ENCODE measurements around the gene NAPB. TPM values are rescaled to one million over a fixed set of nuclear protein-coding genes. Genes with fewer than 3 reads are reported as not detected.

NAPB gene
- total RNA-seq, 1 experiment from 2014 or later = 10.1 TPM

- POLR2A ChIA-PET = no interaction called here
Observed at GRCh38 chr20:23417861-23418260, 3.4 kb downstream of the NAPB start.

GRCh38 chr20:23415959-23416583 is 5.2 kb downstream of the NAPB start:
- no peak overlapping the region for H3K4me3 Mint-ChIP-seq (ENCODE audit: unreplicated experiment)
- no TSS peak for BruUV-seq (replicated peaks)
- intact Hi-C loops (cut with micrococcal nuclease; ENCODE audit: unreplicated experiment) = no loop called here
- H3K4me1 ChIP-seq = peaks cover 14% of the 10 kb centered on the region
- H3K27me3 Mint-ChIP-seq (ENCODE audit: insufficient read depth, unreplicated experiment) = no peaks in the 10 kb centered on the region
- no peaks in the 10 kb centered on the region for H3K9me3 Mint-ChIP-seq (ENCODE audit: unreplicated experiment)
- ChIA-PET POLR2A (no interaction called here), CTCF (interaction anchor here (1.1 kb wide), 1 partner anchor 26 kb away, joined by 4 read pairs; no protein-coding TSS in a partner anchor)
- no peaks in the 10 kb centered on the region for H3K9me3 ChIP-seq
- H3K4me1 Mint-ChIP-seq (ENCODE audit: low read depth, unreplicated experiment) = peaks cover 5% of the 10 kb centered on the region
- no peak overlapping the region for H3K27ac Mint-ChIP-seq (ENCODE audit: unreplicated experiment)
- H3K36me3 ChIP-seq (ENCODE audit: control insufficient read depth, insufficient read depth, low read length) = no peaks in the 10 kb centered on the region
- no peaks in the 10 kb centered on the region for H3K27me3 ChIP-seq (replicated peaks; ENCODE audit: control insufficient read depth, insufficient read depth, low read length)
- no peak for DNase-seq
- no peak for TF ChIP-seq CTCF (IDR thresholded peaks at IDR 0.05; ENCODE audit: insufficient read depth in 1 of 2, low read depth in 1 of 2, low read length in 1 of 2, severe bottlenecking in 1 of 2, unreplicated experiment in 1 of 2)
- no peaks in the 10 kb centered on the region for H3K36me3 Mint-ChIP-seq (ENCODE audit: insufficient read depth, unreplicated experiment)
- no peak overlapping the region for H3K4me3 ChIP-seq (ENCODE audit: low read depth, low read length)

More at GRCh38 chr20:23417861-23418260, 3.4 kb downstream of the NAPB start:
- no peak for DNase-seq
- Histone ChIP-seq H3K4me1 (peaks cover 12% of the 10 kb centered on the region), H3K4me3 (ENCODE audit: low read depth, low read length) (no peak overlapping the region), H3K27me3 (replicated peaks; ENCODE audit: control insufficient read depth, insufficient read depth, low read length) (no peaks in the 10 kb centered on the region), H3K36me3 (ENCODE audit: control insufficient read depth, insufficient read depth, low read length) (no peaks in the 10 kb centered on the region), H3K9me3 (no peaks in the 10 kb centered on the region)
- H3K4me3 Mint-ChIP-seq (ENCODE audit: unreplicated experiment) = no peak overlapping the region
- BruUV-seq (replicated peaks) = no TSS peak
- intact Hi-C loops (cut with micrococcal nuclease; ENCODE audit: unreplicated experiment) = no loop called here
- H3K36me3 Mint-ChIP-seq (ENCODE audit: insufficient read depth, unreplicated experiment) = no peaks in the 10 kb centered on the region
- no peak overlapping the region for H3K27ac Mint-ChIP-seq (ENCODE audit: unreplicated experiment)
- H3K9me3 Mint-ChIP-seq (ENCODE audit: unreplicated experiment) = no peaks in the 10 kb centered on the region
- CTCF ChIA-PET = no interaction called here
- TF ChIP-seq CTCF (IDR thresholded peaks at IDR 0.05; ENCODE audit: insufficient read depth in 1 of 2, low read depth in 1 of 2, low read length in 1 of 2, severe bottlenecking in 1 of 2, unreplicated experiment in 1 of 2) = no peak
- peaks cover 10% of the 10 kb centered on the region for H3K4me1 Mint-ChIP-seq (ENCODE audit: low read depth, unreplicated experiment)
- H3K27me3 Mint-ChIP-seq (ENCODE audit: insufficient read depth, unreplicated experiment) = no peaks in the 10 kb centered on the region

- Mint-ChIP-seq H3K4me3 (ENCODE audit: unreplicated experiment) (no peak overlapping the region), H3K36me3 (ENCODE audit: insufficient read depth, unreplicated experiment) (no peaks in the 10 kb centered on the region), H3K4me1 (ENCODE audit: low read depth, unreplicated experiment) (peaks cover 5% of the 10 kb centered on the region), H3K27me3 (ENCODE audit: insufficient read depth, unreplicated experiment) (no peaks in the 10 kb centered on the region), H3K27ac (ENCODE audit: unreplicated experiment) (no peak overlapping the region), H3K9me3 (ENCODE audit: unreplicated experiment) (no peaks in the 10 kb centered on the region)
- no peaks in the 10 kb centered on the region for H3K36me3 ChIP-seq (ENCODE audit: control insufficient read depth, insufficient read depth, low read length)
- no peaks in the 10 kb centered on the region for H3K27me3 ChIP-seq (replicated peaks; ENCODE audit: control insufficient read depth, insufficient read depth, low read length)
- DNase-seq = no peak
- no peak overlapping the region for H3K4me3 ChIP-seq (ENCODE audit: low read depth, low read length)
- ChIA-PET POLR2A (interaction anchor here (0.5 kb wide), 1 partner anchor 1644 kb away, joined by 5 read pairs; no protein-coding TSS in a partner anchor), CTCF (no interaction called here)
- H3K9me3 ChIP-seq = no peaks in the 10 kb centered on the region
- TF ChIP-seq CTCF (IDR thresholded peaks at IDR 0.05; ENCODE audit: insufficient read depth in 1 of 2, low read depth in 1 of 2, low read length in 1 of 2, severe bottlenecking in 1 of 2, unreplicated experiment in 1 of 2) = no peak
- no TSS peak for BruUV-seq (replicated peaks)
- intact Hi-C loops (cut with micrococcal nuclease; ENCODE audit: unreplicated experiment) = no loop called here
- H3K4me1 ChIP-seq = peaks cover 14% of the 10 kb centered on the region
Observed at GRCh38 chr20:23415555-23415954, 5.7 kb downstream of the NAPB start.
